GM18867 (cell line): Measurements from ENCODE around the gene PCGF2.

Experiments used
- ATAC-seq: cut with Tn5 transposase; IDR thresholded peaks from one replicate; pipeline ENCODE4 v1.9.1; 2021; ENCODE audit warnings: mild to moderate bottlenecking, moderate library complexity; ENCODE audit not compliant: unreplicated experiment

The PCGF2 gene

DNA sequence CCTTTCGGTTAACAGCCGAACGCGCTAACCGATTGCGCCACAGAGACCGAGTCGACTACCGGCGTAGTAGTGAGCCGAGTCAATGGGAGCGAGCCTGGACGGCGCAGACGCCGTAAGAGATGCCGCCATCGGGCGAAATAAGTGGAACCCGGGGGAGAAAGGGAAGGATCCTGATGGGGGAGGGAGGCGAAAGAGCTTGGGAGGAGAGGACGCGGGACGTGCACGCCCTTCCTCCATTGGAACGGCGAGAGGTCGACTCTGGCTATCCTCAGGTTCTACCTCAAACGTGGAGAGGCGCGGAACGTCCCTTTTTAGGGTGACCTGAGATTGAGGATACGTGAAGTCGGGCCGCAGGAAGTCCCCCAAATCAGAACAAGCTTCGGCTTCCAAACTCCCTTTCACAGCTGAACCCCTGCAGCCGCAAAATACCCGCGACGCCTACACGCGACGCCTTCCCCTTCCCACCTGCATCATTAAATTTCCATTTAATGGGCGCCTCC is 3.7 kb upstream of the PCGF2 start:
- peak; percentile 23 for ATAC-seq

DNA sequence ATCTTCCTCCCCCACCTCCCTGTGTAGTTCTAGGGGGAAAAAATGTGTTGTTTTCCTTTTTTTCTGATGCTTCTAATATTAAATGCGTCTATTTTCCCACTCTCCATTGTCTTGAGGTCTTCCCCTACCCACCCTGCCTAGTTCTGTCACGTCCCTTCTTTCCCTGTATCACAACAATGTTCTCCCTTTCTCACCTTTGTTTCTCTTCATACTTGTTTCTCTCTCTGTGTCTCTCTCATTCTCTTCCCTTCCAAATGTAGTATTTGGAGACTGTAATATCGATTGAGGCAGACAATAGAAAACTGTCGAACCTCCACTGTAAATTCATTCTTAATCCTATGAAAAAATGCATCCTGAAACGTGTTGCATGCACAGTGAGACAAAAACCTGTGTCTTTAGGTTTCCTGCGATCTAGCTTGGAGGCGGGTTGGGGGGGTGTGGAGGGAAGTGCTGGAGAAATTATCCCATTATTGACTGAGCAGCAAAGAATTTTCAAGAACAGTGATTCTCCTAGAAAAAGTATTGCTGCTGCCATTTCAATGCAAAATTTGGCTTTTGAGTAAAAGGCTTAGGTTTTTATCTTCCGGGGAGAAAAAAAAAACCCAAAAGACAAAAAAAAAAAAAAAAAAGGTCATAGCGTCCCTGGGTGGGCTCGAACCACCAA is 3.1 kb upstream of the PCGF2 start:
- no peak for ATAC-seq

DNA sequence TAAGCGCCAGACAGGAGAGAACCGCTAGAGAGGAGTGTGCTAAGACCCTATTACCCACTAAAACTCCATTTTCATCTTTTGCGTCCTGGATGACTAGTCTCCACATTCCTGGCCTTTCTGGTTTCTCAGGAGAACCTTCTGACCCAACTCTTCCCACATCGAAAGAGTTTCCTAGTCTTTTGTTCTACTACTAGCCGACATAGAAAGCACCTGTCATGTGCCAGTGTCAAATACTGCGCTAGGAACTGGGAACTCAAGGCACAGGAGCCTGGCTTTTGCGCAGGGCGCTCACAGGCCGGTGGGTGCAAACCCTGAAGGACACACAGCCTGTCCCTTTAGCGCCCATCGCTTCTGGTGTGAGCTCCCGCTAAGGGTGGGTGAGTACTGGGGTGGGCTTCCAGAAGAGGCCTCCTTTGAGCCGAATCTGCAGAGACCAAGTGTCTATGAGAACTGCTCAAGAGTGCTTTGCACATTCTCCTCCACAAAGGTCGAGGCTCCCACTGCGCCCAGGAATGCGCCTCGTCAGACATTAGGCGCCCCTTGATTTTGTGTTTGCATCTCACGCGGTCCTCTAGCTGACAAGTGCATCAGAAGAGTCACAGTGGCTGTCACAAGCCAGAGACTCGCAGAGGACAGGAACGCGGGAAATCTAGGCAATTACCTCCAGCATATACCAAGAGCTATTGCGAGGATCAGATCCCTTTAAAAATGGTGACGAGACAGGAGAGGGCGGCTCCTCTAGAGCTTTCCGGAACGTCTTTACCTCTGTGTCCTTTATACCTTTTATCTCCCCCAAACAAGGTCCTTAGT is 2.4 kb upstream of the PCGF2 start:
- no peak for ATAC-seq

DNA sequence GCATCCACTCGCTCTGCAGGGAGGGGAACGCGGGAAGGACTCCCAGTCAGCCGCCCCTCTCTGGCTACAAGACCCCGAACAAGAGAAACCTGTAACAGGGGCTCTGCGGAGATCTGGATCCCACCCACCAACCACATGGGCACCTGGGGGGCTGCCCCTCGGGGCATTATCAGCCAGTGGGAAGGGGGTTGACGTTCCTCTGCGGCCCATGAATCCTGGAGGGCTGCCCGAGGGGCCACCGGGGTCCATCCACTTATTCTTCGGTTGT is 1.8 kb upstream of the PCGF2 start:
- ATAC-seq = no peak

DNA sequence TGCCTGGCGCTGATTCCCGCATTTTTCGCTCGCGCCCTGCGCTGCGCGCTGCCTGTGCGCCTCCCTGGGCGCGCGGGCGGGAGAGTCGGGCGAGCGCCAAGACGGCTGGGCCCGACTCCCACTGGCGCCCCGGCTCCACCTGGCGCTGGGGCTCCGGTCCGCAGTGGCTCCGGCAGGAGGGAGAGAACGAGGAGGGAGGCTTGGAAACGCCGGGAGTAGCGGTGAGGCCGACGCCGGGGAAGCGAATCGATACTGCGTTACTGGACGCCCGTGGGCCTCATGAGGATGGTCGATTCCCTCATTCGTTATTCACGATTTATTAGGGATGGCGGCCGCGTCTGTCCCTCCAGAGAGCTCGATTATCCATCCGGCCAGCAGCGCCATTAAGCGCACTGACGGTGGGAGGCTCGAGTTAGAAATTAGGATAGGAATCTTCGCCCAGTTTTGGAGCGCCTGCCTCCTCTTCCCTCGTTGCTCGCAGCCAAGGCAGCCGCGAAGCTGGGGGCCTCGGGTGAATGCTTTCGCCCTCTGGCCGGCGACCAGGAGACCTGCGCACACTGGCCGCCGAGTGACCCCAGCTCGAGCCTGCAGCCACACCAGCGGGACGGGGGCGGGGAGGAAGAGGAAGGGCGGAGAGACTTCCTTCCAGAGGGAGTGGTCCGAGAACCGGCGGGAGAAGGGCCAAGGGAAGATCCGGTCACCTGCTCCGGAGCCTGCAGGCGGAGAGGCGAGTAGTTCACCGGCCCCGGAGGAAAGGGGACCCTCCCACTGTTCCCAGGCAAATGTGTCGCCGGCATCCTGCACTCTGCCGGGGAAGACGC is 1.3 kb upstream of the PCGF2 start:
- no peak for ATAC-seq

DNA sequence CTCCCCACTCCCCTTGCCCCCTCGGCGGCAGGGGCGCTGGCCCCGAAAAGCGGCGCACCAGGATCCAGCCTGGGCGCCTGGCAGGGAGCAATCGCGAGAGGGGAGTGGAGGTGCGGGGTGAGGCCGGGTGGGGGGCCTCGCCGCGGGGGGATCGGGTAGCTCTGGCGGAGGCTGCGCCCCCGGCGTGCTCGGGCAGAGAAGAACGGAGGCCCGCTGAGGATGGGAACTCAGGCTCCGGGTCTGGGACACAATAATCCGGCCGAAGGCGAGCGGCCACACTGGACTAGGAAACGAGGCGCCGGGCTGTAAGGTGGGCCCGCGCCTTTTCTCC is 721 bp upstream of the PCGF2 start:
- no peak for ATAC-seq

GRCh38 chr17:38747463-38748148 is 530 bp downstream of the PCGF2 start:
- no peak for ATAC-seq

DNA sequence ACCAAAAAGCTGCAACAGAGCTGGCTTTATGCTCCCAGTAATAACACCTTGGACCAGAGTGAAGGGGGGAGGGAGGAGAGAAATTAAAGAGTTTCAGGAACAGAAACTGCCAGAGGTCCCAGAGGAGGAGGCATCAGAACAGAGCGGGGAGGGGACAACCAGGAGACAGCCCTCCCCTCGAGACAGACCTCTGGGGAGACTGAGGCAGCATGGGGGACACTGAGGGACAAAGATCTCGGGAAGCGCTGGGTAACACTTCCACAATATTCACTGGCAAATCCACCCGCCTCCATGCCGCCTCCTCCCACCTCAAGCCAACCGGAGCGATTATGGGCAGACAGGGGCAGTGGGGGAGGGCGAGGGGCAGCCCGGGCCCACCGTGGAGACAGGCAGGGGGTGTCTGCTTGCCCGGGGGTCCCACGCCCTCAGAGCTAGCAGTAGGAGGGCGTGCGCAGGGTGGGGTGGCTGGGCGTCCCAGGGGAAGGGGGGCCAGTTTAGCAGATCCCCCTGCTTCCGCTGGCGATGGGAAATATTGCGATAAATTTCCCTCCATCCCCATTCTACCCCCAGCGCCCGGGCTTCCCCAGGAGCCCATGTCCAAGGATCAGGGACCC is 1.2 kb downstream of the PCGF2 start:
- ATAC-seq = no peak

- no peak for ATAC-seq
These were observed 1.9 kb downstream of the PCGF2 start for GRCh38 chr17:38746004-38746848.

DNA sequence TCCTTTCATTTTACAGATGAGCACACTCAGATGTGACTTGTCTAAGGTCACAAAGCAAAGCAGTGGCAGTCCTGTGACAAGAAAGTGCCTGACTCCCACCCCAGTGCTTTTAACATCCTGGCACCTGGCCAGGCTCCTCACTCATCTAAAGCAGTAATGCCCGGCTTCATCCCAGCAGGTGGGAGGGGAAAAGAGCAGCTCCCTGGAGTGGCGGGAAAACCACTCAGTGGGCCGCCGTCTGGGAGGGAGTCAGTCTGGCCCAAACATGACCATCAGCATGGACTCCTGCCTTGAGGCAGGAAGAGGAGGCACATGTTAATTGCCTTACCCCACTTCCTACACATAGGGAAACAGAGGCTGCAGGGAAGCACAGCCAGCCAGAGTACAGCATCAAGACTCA is 2.6 kb downstream of the PCGF2 start:
- no peak for ATAC-seq

GRCh38 chr17:38743556-38744171 is 4.5 kb downstream of the PCGF2 start:
- ATAC-seq = no peak

DNA sequence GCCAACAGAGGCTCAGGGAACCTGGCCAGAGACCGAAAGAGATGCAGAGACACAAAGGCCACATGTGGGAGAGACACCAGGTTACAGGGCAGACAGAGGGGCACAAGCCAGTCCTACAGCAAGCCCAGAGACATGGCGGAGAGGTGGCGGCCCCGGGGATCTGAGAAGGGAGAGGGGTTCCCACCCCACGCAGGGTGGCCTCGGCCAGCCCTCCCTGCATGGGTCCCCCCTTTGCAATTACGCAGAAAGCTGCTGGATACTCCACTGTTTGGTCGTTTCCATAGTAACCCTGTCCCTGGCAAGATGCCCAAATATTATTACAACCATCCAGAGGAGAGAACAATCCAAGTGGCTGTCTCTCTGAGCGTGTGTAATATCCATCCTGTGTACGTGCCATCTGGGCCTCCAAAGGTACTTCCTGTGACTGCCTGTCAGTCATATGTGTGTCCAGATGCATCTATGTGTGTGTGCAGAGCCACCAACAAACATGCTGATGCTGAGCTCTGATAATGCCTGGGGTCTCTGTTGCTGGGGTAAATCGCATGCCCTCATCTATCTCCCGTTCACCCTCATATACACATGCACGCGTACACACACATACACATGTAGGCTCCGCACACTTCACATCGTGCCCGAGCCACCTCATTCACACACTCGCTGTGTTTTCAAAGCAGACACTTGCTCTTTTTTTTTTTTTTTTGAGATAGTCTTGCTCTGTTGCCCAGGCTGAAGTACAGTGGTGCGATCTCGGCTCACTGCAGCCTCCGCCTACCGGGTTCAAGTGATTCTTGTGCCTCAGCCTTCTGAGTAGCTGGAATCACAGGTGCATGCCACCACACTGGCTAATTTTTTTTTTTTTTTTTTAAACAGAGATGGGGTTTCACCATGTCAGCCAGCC is 5.5 kb downstream of the PCGF2 start:
- no peak for ATAC-seq

- no peak for ATAC-seq
These were observed 6.2 kb downstream of the PCGF2 start for GRCh38 chr17:38741921-38742410.

GRCh38 chr17:38741461-38741860 is 6.7 kb downstream of the PCGF2 start:
- no peak for ATAC-seq

DNA sequence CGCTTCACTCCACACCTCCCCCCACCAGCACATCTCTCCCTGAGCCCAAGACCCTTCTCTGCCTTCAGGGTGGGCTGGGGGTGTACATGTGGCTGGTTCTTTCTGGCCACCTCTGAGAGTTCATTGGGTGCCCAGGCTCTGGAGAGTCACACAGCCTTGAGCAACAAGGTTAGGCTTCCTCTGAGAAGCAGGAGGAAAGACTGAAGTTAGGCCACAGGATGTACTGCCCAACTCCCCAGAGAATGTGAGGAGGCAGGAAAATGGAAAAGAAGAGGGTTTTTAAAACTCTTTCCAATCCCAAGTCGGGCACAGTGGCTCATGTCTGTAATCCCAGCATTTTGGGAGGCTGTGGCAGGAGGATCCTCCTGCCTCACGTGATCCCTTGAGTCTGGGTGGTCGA is 7.3 kb downstream of the PCGF2 start:
- ATAC-seq = no peak

DNA sequence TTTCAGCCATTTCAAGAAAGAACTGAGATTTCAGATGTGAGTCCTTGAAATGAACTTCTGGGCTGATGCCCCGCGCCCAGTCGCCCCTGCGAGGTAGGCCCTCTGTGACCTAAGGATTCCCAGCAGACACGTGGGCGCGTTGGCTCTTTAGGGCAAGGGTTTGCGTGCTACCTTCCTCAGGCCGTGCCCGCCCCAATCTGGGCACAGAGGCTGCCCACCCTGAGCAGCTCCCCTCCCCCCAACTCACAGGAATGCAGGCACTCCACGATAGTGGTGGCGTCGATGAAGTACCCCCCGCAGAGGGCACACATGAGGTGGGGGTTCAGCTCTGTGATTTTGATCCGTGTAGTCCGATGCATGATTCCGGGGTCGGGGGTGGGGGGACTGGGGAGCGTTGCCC is 8.1 kb downstream of the PCGF2 start:
- ATAC-seq = no peak

DNA sequence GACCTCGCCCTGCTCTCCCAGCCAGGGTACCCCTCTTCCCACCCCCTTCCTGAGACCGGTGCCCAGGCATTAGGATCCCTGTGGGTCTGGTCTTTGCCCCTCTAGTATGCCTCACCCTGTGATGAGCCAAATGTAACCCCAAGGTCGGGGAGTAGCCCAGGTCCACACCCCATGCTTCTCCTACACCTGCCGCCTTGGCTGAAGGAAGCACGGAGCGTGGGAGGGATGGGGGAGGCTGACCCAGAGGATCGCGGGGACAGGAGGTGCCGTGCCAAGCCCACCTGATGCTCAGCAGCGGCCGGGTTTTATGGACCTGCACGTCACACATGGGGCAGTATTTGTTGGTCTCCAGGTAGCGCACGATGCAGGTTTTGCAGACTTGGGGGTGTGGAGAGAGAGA is 8.8 kb downstream of the PCGF2 start:
- ATAC-seq = no peak

- no peak for ATAC-seq
These were observed 9.4 kb downstream of the PCGF2 start for GRCh38 chr17:38738686-38739085.
